Right ventricle myocardium superior (tissue), 1 donor: ENCODE data around the gene SPOPL. TPM values are rescaled to one million over a fixed set of nuclear protein-coding genes. Genes with fewer than 3 reads are reported as not detected.
A peak's percentile ranks its signal among the peaks of the same experiment; 100 is the strongest.
"Not testable (repeated sequence)": the region's sequence is repeated elsewhere in the genome, so short reads cannot be mapped to it uniquely, and the experiment has no call there.

Experiments used
- ATAC-seq: fragments of 200-7000 bp; cut with Tn5 transposase; one replicate; pipeline ENCODE4 v1.9.1; 2020; ENCODE audit warnings: mild to moderate bottlenecking; ENCODE audit not compliant: poor library complexity
- DNase-seq: peaks from one replicate; pipeline ENCODE4 v3.0.0-alpha.2; 2020
- intact Hi-C: fragments of 100-400 bp; cut with DNase I; formaldehyde crosslinking; loops from one replicate; pipeline ENCODE4 v1.11.2; 2022
- long read RNA-seq: library from polyadenylated mRNA; unstranded; transcript quantifications from one replicate; pipeline ENCODE4 v2.0.0, GENCODE V29; 2021
- total RNA-seq: library from RNA; stranded (reverse); fragmentation: NEBNext Ultra II Directional; extraction: Animal tissue kit (Norgen Biotek cat#: 25700); gene quantifications from one replicate; pipeline ENCODE4 v1.2.1, GENCODE V29; 2021
- donor health status: DM: no; HTN: yes; CAD: no; lungs with severe emphysema.

Gene SPOPL
- 12.9 TPM for total RNA-seq
- long read RNA-seq, full-length matches to known transcripts, result 2 of 3 reads
- long read RNA-seq, partial matches to known transcripts, result 0 of 3 reads
- long read RNA-seq, other reads (novel, unspliced or antisense), result 1 of 3 reads

DNA sequence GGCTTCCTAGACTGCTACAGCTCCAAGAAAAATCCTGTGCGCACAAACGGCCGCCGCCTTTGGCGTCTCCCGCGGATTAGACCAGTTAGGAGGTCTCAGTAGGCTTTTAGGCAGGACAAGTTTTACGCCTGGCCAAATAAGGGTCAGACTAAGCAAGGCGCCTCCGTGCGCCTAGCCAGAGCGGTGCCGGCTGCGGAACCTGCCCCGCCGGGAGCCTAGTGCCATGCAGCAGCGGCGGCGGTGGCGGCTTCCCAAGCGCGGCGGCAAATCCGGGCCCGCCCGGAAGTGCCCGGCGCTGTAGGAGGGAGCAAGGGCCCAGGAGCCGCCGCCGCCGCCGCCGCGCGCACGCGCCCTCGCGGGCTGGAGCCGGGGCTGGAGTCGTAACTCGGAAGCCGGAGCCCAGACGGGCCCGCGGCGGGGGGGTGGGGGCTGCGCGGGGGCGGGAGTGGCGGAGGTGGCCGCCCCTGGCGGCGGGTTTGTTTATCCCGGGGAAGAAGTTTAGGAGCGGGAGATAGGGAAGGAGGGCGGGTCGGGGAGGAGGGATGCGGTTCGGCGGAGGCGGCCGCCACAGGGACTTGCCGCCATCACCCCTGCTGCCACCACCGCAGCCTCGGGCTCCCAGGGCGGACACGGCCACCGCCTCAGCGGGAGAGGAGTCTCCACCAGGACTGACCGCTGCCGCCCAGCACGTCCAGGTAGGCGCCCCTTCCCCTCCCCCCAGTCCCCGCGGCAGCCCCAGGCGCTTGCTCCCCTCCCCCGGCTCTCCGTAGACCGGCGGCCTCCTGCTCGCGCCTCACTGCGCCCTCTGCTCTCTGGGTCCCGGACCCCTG is at the start of gene SPOPL:
Gene SPOPL, plus strand, starts transcription at position 346 of the 830 bp plus-strand sequence. CDS start 48,447 bp downstream, outside the sequence.
- ATAC-seq, result peak; percentile 99
- DNase-seq, result peak; percentile 96
- intact Hi-C loops, result loop anchor here (10.0 kb wide), 1 partner anchor 63 kb away; no protein-coding TSS in a partner anchor

- no peak for ATAC-seq
- intact Hi-C loops, result no loop called here
- no peak for DNase-seq
Measured at GRCh38 chr2:138452324-138452723, 49.2 kb upstream of the SPOPL start.

GRCh38 chr2:138453815-138454214 is 47.8 kb upstream of the SPOPL start:
- intact Hi-C loops, result no loop called here
- no peak for ATAC-seq
- no peak for DNase-seq

DNA sequence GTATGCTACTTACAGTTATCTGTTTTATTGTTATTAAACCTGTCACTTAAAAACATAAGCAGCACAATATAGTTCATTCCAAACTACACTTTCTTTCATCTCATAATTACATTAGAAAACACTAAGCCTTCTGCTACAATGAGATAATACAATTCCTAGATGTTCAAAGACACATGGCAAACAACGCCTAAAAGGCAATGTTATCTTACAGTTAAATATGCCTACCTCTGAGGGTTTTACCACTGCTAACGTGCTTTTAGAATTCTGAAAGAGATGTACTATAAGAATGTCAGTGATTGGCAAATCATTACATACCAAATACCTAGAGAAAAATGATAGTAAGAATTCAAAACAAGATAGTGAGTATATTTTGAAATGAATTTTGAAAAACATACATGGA is 46.8 kb upstream of the SPOPL start:
- DNase-seq (no peak), ATAC-seq (no peak)
- intact Hi-C loops, result no loop called here

GRCh38 chr2:138455275-138455674 is 46.3 kb upstream of the SPOPL start:
- intact Hi-C loops, result no loop called here
- no peak for DNase-seq
- no peak for ATAC-seq

GRCh38 chr2:138455691-138456090 is 45.9 kb upstream of the SPOPL start:
- no peak for DNase-seq
- no peak for ATAC-seq
- intact Hi-C loops, result no loop called here

DNA sequence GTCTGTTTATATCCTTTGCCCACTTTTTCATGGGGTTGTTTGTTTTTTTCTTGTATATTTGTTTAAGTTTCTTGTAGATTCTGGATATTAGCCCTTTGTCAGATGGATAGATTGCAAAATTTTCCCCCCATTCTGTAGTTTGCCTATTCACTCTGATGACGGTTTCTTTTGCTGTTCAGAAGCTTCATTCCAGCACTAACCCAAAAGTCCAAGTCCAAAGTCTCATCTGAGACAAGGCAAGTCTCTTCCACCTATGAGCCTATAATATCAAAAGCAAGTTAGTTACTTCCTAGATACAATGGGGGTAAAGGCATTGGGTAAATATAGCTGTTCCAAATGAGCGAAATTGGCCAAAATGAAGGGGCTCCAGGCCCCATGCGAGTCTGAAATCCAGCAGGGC is 38.9 kb upstream of the SPOPL start:
- DNase-seq, intact Hi-C loops, ATAC-seq: not testable (repeated sequence)

GRCh38 chr2:138468617-138469016 is 33.0 kb upstream of the SPOPL start:
- DNase-seq (no peak), ATAC-seq (no peak)
- intact Hi-C loops, result no loop called here

- intact Hi-C loops, result no loop called here
- DNase-seq (no peak), ATAC-seq (no peak)
Measured at GRCh38 chr2:138469411-138469810, 32.2 kb upstream of the SPOPL start.

- intact Hi-C loops, result no loop called here
- ATAC-seq, result no peak
- DNase-seq, result no peak
Measured at GRCh38 chr2:138470941-138471340, 30.6 kb upstream of the SPOPL start.

DNA sequence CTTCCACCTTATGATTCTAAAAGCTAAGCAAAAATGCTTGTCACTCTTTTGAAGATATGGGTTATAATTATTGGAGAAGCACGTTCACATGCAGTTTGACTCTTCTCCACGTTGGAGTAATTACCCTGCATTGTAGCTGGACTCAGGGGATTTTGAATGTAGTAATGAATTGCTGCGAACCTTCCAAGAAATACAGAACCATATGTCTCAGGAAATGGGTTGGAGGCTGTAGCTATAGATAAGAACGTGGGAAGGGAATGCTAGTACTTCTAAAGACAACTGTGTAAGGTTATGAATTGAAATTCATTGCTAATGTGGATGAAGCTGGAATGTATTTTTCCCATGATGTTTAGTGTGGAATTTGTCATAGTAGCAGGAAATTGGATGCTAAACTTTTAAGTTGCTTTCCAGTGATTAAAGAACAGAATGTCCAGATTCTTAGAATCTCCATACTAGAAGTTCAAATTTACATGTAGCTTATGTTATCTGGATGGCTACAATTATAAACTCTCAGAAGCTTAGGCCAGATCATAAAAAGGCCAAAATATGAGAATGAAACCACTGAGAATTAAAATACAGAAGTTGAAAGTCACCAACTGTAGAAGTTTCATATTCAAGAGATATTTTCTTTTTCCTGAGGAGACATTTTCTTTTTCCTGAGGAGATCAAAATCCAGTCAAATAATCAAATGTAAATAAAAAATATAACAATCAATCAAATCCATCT is 27.3 kb upstream of the SPOPL start:
- DNase-seq (no peak), ATAC-seq (no peak)
- intact Hi-C loops, result no loop called here

- ATAC-seq, result no peak
- intact Hi-C loops, result no loop called here
Measured at GRCh38 chr2:138475277-138475776, 26.2 kb upstream of the SPOPL start.

DNA sequence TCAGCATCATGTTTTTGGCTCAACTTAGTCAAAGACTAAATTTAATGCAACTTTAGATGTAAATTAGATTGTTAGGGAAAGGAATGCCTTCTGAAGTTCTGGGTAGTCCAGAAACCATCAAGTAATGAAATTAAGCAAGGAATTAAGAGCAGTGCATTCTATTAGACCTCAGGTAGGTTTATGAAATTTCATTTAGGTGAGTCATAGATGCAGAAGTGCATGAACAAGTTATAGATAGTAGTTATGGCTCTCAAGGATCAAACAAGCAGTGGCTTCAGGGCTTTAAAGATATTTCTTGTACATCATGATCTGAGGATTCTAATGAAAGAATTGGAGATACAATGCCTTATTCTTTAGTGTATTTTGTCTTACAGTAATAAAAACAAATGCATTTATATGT is 25.4 kb upstream of the SPOPL start:
- ATAC-seq (no peak), DNase-seq (no peak)
- intact Hi-C loops, result no loop called here

More at GRCh38 chr2:138475277-138475776, 26.2 kb upstream of the SPOPL start:
- no peak for DNase-seq

- no peak for ATAC-seq
Measured at GRCh38 chr2:138476940-138477339, 24.6 kb upstream of the SPOPL start.

GRCh38 chr2:138482796-138483195 is 18.8 kb upstream of the SPOPL start:
- intact Hi-C loops, ATAC-seq, DNase-seq: not testable (repeated sequence)

More at GRCh38 chr2:138476940-138477339, 24.6 kb upstream of the SPOPL start:
- intact Hi-C loops, result no loop called here
- no peak for DNase-seq

GRCh38 chr2:138485019-138485418 is 16.6 kb upstream of the SPOPL start:
- no peak for DNase-seq
- intact Hi-C loops, result no loop called here
- ATAC-seq, result no peak

DNA sequence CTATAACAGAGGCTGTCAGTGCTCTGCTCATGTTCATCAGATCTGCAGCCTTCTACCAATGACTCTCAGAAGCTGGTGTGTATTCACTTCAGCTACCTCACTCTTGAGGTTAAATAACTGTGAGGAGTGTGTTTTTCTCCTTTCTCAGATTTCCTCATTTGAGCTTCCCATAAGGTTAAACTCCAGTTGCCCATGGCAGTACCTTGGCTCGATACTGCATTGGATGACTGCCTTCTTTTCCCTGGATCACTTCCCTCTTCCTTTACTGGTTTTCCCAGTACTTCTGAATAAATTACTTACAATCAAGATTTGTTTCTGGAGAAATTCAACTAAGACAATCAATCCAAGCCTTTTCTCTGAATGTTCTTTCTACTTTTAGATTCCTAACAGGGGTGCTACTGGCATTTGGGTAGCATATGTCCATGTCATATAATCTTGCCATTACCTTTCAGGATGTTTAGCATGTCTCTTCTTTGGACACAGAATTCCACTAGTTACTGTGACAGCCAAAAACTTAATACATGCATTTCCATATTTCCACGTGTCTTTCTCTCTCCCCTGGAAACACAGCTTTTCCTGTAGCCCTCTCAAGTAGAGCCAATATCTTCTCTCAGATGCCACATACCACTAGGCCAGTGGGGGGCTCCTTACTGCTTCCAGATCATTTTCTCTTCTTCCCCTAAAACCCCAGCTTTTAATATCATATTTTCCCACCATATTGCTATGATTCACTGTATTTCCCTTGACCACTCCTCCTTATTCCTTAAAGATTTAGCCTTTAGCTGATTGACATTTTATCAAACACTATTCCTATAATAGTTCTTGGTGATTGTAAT is 15.0 kb upstream of the SPOPL start:
- DNase-seq, result no peak
- no peak for ATAC-seq
- intact Hi-C loops, result no loop called here

- intact Hi-C loops, result no loop called here
- DNase-seq (no peak), ATAC-seq (no peak)
Measured at GRCh38 chr2:138490673-138491494, 10.7 kb upstream of the SPOPL start.
